ENCODE measurements around the gene CAPN9. TPM values are rescaled to one million over a fixed set of nuclear protein-coding genes. Genes with fewer than 3 reads are reported as not detected.

The CAPN9 gene
- total RNA-seq, 6 experiments from 2014 or later = not detected

DNA sequence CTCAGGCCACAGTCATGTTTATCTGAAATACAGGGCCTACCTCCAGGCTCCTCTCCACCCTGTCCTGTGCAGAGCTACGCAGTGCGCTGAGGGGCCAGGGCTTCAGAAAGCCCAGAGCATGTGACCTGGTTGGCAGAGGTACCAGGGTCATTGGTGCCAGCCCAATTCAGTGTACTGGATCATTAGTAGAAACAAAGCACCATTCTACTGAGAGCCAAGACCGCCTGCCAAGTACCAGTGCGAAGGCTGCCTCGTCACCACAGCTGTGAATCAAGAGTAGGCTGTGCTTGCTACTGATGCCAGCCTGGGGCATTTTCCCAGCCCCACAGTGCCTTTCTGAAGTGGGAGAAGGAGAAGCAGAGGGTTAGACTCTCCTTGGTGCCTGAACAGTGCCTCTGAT lies 59.8 kb downstream of the CAPN9 start:
- intact Hi-C loops (cut with DNase I) = no loop called here
- peak in 2 of 4 donors; percentile 46 to 55 for ATAC-seq
- 82% methylated on average over 5 of the region's 5 CpGs for WGBS (ENCODE audit: insufficient coverage, low coverage, low lambda C conversion rate, missing lambda C conversion rate)
- DNase-seq = no peak
- TF ChIP-seq POLR2A (IDR thresholded peaks at IDR 0.05) (no peak), CTCF (IDR thresholded peaks at IDR 0.05) (no peak)
- H3K4me3 ChIP-seq = no peak overlapping the region
- no peaks in the 10 kb centered on the region for H3K4me1 ChIP-seq
- H3K27me3 ChIP-seq = no peaks in the 10 kb centered on the region
- H3K9me3 ChIP-seq = no peaks in the 10 kb centered on the region
- H3K36me3 ChIP-seq = no peaks in the 10 kb centered on the region
- H3K27ac ChIP-seq = no peak overlapping the region

DNA sequence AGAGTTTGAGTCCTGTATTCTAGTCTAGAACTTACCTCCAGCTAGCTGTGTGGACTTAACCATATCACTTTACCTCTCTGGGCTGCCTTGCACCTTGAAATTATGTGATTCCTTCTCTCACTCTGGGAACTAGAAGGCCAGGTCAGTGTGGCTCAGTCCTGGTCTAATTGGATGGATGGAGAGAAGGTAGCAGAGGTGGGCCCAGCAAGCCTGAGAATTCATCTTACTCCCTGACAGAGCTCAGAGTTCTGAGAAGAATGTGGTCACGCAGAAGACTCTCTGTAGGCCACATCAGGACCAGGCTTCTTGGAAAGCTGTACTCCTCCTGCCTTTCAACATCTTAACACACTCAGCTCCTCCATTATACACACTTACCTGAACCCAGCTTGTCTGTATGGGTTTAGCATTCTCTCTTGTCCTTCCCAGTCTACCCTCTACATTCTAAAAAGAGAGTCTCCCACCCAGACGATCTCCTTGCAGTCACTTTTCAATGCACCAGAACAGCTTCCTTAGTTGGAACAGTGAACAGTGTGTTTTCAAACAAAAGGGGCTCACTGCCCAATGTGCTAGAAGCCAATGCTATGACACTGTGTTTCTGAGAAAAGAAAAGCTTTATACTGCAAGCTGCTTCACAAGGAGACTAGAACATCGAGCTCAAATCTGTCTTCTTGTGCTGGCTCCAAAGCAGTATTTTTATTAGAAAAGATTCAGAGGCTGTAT lies 60.5 kb downstream of the CAPN9 start:
- H3K4me1 ChIP-seq = no peaks in the 10 kb centered on the region
- H3K36me3 ChIP-seq = no peaks in the 10 kb centered on the region
- ATAC-seq (no peak), DNase-seq (no peak)
- intact Hi-C loops (cut with DNase I) = no loop called here
- H3K4me3 ChIP-seq = no peak overlapping the region
- H3K9me3 ChIP-seq = peaks cover 0 to 3% (median 0%) of the 10 kb centered on the region in 4 donors
- 86% methylated on average over 3 of the region's 3 CpGs for WGBS (ENCODE audit: insufficient coverage, low coverage, low lambda C conversion rate, missing lambda C conversion rate)
- no peak overlapping the region for H3K27ac ChIP-seq
- no peaks in the 10 kb centered on the region for H3K27me3 ChIP-seq
- no peak for TF ChIP-seq CTCF (IDR thresholded peaks at IDR 0.05)
- TF ChIP-seq POLR2A (IDR thresholded peaks at IDR 0.05) = no peak

GRCh38 chr1:230808281-230808872 lies 61.2 kb downstream of the CAPN9 start:
- Histone ChIP-seq H3K27ac (no peak overlapping the region), H3K36me3 (no peaks in the 10 kb centered on the region), H3K4me3 (no peak overlapping the region), H3K9me3 (peaks cover 0 to 3% (median 0%) of the 10 kb centered on the region in 4 donors), H3K4me1 (no peaks in the 10 kb centered on the region), H3K27me3 (no peaks in the 10 kb centered on the region)
- 47% methylated on average over 3 of the region's 4 CpGs for WGBS (ENCODE audit: insufficient coverage, low coverage, low lambda C conversion rate, missing lambda C conversion rate)
- intact Hi-C loops (cut with DNase I) = no loop called here
- DNase-seq (no peak), ATAC-seq (no peak)
- TF ChIP-seq CTCF (IDR thresholded peaks at IDR 0.05) (no peak), POLR2A (IDR thresholded peaks at IDR 0.05) (no peak)

DNA sequence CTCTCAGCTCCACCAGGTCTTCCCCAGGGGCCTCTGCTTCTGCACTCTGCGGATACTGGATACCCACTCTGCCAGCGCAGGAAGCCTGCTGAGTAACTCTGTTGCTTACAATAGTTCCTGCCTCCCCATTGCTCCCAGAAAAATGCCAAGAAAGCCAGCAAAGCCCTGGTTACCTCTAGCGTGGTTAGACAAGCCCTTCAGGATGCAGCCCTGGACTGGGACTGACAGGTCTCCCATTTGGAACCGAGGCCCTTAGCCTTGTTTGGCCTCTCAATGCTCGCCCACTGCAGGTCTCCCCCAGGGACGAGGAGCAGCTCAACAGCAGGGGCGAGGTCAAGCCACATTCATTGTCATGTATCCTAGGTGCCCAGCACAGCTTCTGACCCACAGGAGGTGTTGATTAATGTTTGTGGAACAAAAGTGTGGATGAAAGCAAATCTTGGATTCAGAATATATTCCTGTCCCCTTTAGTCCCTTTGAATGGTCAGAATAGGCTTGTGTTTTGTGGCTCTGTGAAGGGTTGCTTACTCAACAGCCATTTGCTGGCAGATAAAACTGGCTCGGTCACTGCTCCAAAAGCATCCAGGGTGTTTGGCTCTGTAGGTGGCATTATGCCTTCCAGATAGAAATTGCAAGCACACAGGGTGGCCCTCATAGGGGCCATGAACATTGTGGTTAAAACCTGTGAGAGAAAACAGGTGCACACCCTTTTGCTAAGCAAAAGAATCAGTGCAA lies 62.2 kb downstream of the CAPN9 start:
- Histone ChIP-seq H3K4me1 (no peaks in the 10 kb centered on the region), H3K27ac (no peak overlapping the region), H3K4me3 (no peak overlapping the region), H3K9me3 (peaks cover 0 to 3% (median 0%) of the 10 kb centered on the region in 4 donors), H3K27me3 (no peaks in the 10 kb centered on the region), H3K36me3 (no peaks in the 10 kb centered on the region)
- no peak for ATAC-seq
- TF ChIP-seq POLR2A (IDR thresholded peaks at IDR 0.05) (no peak), CTCF (IDR thresholded peaks at IDR 0.05) (no peak)
- no peak for DNase-seq
- intact Hi-C loops (cut with DNase I) = no loop called here
- WGBS (ENCODE audit: insufficient coverage, low coverage, low lambda C conversion rate, missing lambda C conversion rate) = 80% methylated on average over 1 of the region's 8 CpGs
